ENCODE results near the gene PLOD3. TPM values are rescaled to one million over a fixed set of nuclear protein-coding genes. Genes with fewer than 3 reads are reported as not detected.

Gene PLOD3
- total and polyA plus RNA-seq, 2 of the 8 experiments (the other 6 are each of a cell fraction or from before 2014, with no cell fraction given) = 28.4 to 47.2 TPM

DNA sequence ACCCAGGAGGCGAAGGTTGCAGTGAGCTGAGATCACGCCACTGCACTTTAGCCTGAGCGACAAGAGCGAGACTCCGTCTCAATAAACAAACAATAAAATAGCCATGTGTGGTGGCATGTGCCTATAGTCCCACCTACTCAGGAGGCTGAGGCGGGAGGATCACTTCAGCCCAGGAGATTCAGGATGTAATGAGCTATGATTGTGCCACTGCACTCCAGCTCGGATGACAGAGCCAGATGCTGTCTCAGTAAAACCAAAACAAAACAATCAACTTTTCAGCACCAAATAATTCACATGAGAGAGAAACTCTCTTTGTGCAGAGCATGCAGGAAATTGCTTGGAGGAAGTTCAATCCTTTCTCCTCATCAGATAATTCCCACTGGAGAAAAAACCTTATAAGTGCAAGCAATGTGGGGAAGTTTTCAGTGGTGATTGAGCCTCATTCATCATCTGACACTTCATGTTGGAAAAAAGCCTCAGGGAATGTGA is 40.9 kb upstream of the PLOD3 start:
- Histone ChIP-seq H3K36me3 (ENCODE audit: control insufficient read depth in 2 of 4, insufficient read depth in 4 of 4, low read length in 3 of 4) (no peaks in the 10 kb centered on the region), H2BK15ac (ENCODE audit: low read length) (no peak overlapping the region), H3K18ac (ENCODE audit: extremely low read depth, low read length) (no peak overlapping the region), H3K56ac (replicated peaks; ENCODE audit: insufficient read length, low read depth, low read length) (no peak overlapping the region), H3K4ac (replicated peaks; ENCODE audit: insufficient read length, low read depth, low read length) (no peak overlapping the region), H3K4me3 (ENCODE audit: extremely low read depth in 1 of 4, insufficient read depth in 2 of 4, low read depth in 3 of 4, low read length in 4 of 4) (no peak overlapping the region), H4K20me1 (replicated peaks in 1 of 2; ENCODE audit: control insufficient read depth in 1 of 2, insufficient read depth in 2 of 2, low read length in 2 of 2) (no peaks in the 10 kb centered on the region), H4K5ac (ENCODE audit: insufficient read length, low read depth, low read length) (no peak overlapping the region), H3K23ac (ENCODE audit: insufficient read length) (no peak overlapping the region), H3K27me3 (replicated peaks in 1 of 4; ENCODE audit: control insufficient read depth in 3 of 4, extremely low read depth in 1 of 4, insufficient read depth in 3 of 4, low read length in 3 of 4) (no peaks in the 10 kb centered on the region; a peak in 1 of 7 replicates), H3K4me1 (replicated peaks in 1 of 4; ENCODE audit: control insufficient read depth in 3 of 4, insufficient read depth in 4 of 4, low read length in 3 of 4) (no peaks in the 10 kb centered on the region), H2BK5ac (ENCODE audit: low read depth, low read length) (no peak overlapping the region), H2BK20ac (ENCODE audit: low read length) (no peak overlapping the region), H2AK5ac (ENCODE audit: low read depth, low read length) (no peak overlapping the region), H4K8ac (ENCODE audit: extremely low read depth, insufficient read depth, low read length) (no peak overlapping the region), H4K91ac (replicated peaks; ENCODE audit: insufficient read length, low read length) (no peak overlapping the region), H3K4me2 (ENCODE audit: insufficient read depth in 1 of 2, low read depth in 2 of 2, low read length in 2 of 2) (no peak overlapping the region), H3K9me3 (ENCODE audit: insufficient read depth in 2 of 2, low read depth in 1 of 2, low read length in 1 of 2) (no peaks in the 10 kb centered on the region), H2BK12ac (ENCODE audit: low read depth, low read length) (no peak overlapping the region), H3K79me1 (ENCODE audit: low read depth, low read length) (no peaks in the 10 kb centered on the region), H2AFZ (ENCODE audit: low read length) (no peak overlapping the region), H2BK120ac (replicated peaks; ENCODE audit: low read depth, low read length) (no peak overlapping the region), H3K23me2 (ENCODE audit: low read depth, low read length) (no peaks in the 10 kb centered on the region), H3K79me2 (ENCODE audit: control insufficient read depth in 1 of 2, insufficient read depth in 2 of 2, low read length in 2 of 2) (no peaks in the 10 kb centered on the region), H3K14ac (ENCODE audit: insufficient read length) (no peak overlapping the region), H3K27ac (ENCODE audit: low read depth, low read length) (no peak overlapping the region), H3K9ac (replicated peaks in 1 of 4; ENCODE audit: extremely low read depth in 1 of 4, low read depth in 3 of 4, low read length in 3 of 4) (no peak overlapping the region)
- CTCF ChIA-PET (ENCODE audit: partially characterized antibody) = interaction anchor here (0.6 to 2.8 kb wide), 4 partner anchors 14 to 32 kb away, joined by 3 to 10 read pairs (median 4); no protein-coding TSS in a partner anchor
- FAIRE-seq = no peak
- no peak for DNase-seq (ENCODE audit: low read depth in 1 of 2, low spot score in 2 of 2)
- POLR2A ChIA-PET (ENCODE audit: partially characterized antibody) = interaction anchor here (0.8 to 1.4 kb wide), 7 partner anchors 9 to 50 kb away, joined by 3 to 5 read pairs (median 3); no protein-coding TSS in a partner anchor
- WGBS, 2 experiments (ENCODE audit: extremely low coverage in 1 of 2, insufficient coverage in 1 of 2, insufficient read length in 1 of 2, insufficient replicate concordance in 2 of 2, low coverage in 1 of 2, low lambda C conversion rate in 2 of 2, missing lambda C conversion rate in 1 of 2) = 93% methylated on average over 7 of the region's 7 CpGs; no CpG with 5 or more reads in 1 of the 2 experiments
- TF ChIP-seq FOSL1 (IDR thresholded peaks at IDR 0.05; ENCODE audit: insufficient read depth, low read depth, low read length) (no peak), PHF8 (conservative IDR thresholded peaks at IDR 0.05; ENCODE audit: low read depth, low read length) (no peak), YY1 (IDR thresholded peaks at IDR 0.05; ENCODE audit: low read depth, low read length) (no peak), SUZ12 (IDR thresholded peaks at IDR 0.05; ENCODE audit: low read length) (no peak), RNF2 (IDR thresholded peaks at IDR 0.05; ENCODE audit: borderline replicate concordance, low read depth, low read length, missing control alignments, poor library complexity, severe bottlenecking) (no peak), POU5F1 (IDR thresholded peaks at IDR 0.05; ENCODE audit: low read depth, low read length) (no peak), SIX5 (IDR thresholded peaks at IDR 0.05; ENCODE audit: low read depth, low read length) (no peak), ASH2L (IDR thresholded peaks at IDR 0.05; ENCODE audit: low read length) (no peak), BACH1 (IDR thresholded peaks at IDR 0.05; ENCODE audit: low read length) (no peak), SAP30 (IDR thresholded peaks at IDR 0.05; ENCODE audit: insufficient read depth, insufficient replicate concordance, low read length) (no peak), TCF12 (IDR thresholded peaks at IDR 0.05; ENCODE audit: low read depth, low read length) (no peak), RXRA (IDR thresholded peaks at IDR 0.05; ENCODE audit: insufficient read depth, low read depth, low read length) (no peak), TAF1 (IDR thresholded peaks at IDR 0.05; ENCODE audit: low read depth, low read length) (no peak)
- TF ChIP-seq, protein P1, sequence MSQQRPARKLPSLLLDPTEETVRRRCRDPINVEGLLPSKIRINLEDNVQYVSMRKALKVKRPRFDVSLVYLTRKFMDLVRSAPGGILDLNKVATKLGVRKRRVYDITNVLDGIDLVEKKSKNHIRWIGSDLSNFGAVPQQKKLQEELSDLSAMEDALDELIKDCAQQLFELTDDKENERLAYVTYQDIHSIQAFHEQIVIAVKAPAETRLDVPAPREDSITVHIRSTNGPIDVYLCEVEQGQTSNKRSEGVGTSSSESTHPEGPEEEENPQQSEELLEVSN (IDR thresholded peaks at IDR 0.05) = no peak
